SK-N-SH (cell line): ENCODE results near the gene SMARCA4. TPM values are rescaled to one million over a fixed set of nuclear protein-coding genes. Genes with fewer than 3 reads are reported as not detected.

ENCODE experiments used
- CTCF ChIA-PET: fragments of 300-600, 350-600 bp; formaldehyde crosslinking; extraction: SDS; loops from one replicate; lab custom pipeline; 2021; lab: Yijun Ruan, JAX
- POLR2A ChIA-PET: fragments of 350-600 bp; sonication (Branson Sonifier 250); formaldehyde crosslinking; extraction: SDS; loops from one replicate; lab custom pipeline; 2020; ENCODE audit warnings: antibody characterized with exemption, inconsistent platforms; lab: Yijun Ruan, JAX
- DNase-seq: peaks from one replicate; pipeline ENCODE4 v3.0.0; 2012
- H2AFZ ChIP-seq: fragments of 200-600 bp; sonication (generic); 2 replicates; pipeline ENCODE4 v1.8.1; 2016; ENCODE audit warnings: antibody characterized with exemption, mild to moderate bottlenecking, low read depth
- H3F3A ChIP-seq: fragments of 200-600 bp; sonication (generic); replicated peaks from 2 replicates; pipeline ENCODE3; 2016; ENCODE audit warnings: antibody characterized with exemption, mild to moderate bottlenecking; ENCODE audit not compliant: insufficient read depth
- H3K27ac ChIP-seq, 2 experiments: fragments of 200-500 bp in 1 of 2; fragments of 200-600 bp in 1 of 2; sonication (Bioruptor generic) in 1 of 2; sonication (generic), shearing (Covaris generic) in 1 of 2; 2 replicates each; pipeline versions ENCODE4 v1.5.1 to v1.6.1; 2014 to 2016; ENCODE audit warnings: low read depth in 2 of 2, inconsistent platforms in 1 of 2, low read length in 1 of 2, mild to moderate bottlenecking in 1 of 2, mixed read lengths in 1 of 2
- H3K27me3 ChIP-seq: fragments of 200-600 bp; sonication (generic), shearing (Covaris generic); 2 replicates; pipeline ENCODE4 v1.6.1; 2016; ENCODE audit warnings: mixed run types; ENCODE audit not compliant: insufficient read depth
- H3K36me3 ChIP-seq, 2 experiments: fragments of 200-500 bp in 1 of 2; fragments of 200-600 bp in 1 of 2; sonication (Bioruptor generic) in 1 of 2; sonication (generic) in 1 of 2; replicated peaks in 1 of 2; 2 replicates each; pipeline versions ENCODE3 to v1.5.1; 2014 to 2016; ENCODE audit warnings: low read length in 1 of 2, mild to moderate bottlenecking in 1 of 2; ENCODE audit not compliant: insufficient read depth in 2 of 2, control insufficient read depth in 1 of 2
- H3K4me1 ChIP-seq, 2 experiments: fragments of 200-500 bp in 1 of 2; fragments of 200-600 bp in 1 of 2; sonication (Bioruptor generic) in 1 of 2; sonication (generic), shearing (Covaris generic) in 1 of 2; 2 replicates each; pipeline versions ENCODE4 v1.5.1 to v1.6.1; 2014 to 2016; ENCODE audit warnings: low read depth in 1 of 2, low read length in 1 of 2, mixed run types in 1 of 2; ENCODE audit not compliant: insufficient read depth in 2 of 2, control insufficient read depth in 1 of 2
- H3K4me2 ChIP-seq: fragments of 200-600 bp; sonication (generic), shearing (Covaris generic); 2 replicates; pipeline ENCODE4 v1.6.1; 2017; ENCODE audit warnings: mixed run types
- H3K4me3 ChIP-seq, 2 experiments: fragments of 200-500 bp in 1 of 2; fragments of 200-600 bp in 1 of 2; sonication (Bioruptor generic) in 1 of 2; sonication (generic), shearing (Covaris generic) in 1 of 2; 2 replicates each; pipeline versions ENCODE4 v1.5.1 to v1.8.1; 2014 to 2016; ENCODE audit warnings: low read depth in 2 of 2, inconsistent platforms in 1 of 2, low read length in 1 of 2, mild to moderate bottlenecking in 1 of 2, mixed read lengths in 1 of 2, moderate library complexity in 1 of 2
- H3K79me2 ChIP-seq: fragments of 200-600 bp; sonication (generic); 2 replicates; pipeline ENCODE4 v1.8.1; 2017; ENCODE audit warnings: mild to moderate bottlenecking; ENCODE audit not compliant: insufficient read depth
- H3K9ac ChIP-seq: fragments of 200-600 bp; sonication (generic); 2 replicates; pipeline ENCODE4 v1.6.1; 2017; ENCODE audit warnings: mixed run types
- H3K9me2 ChIP-seq: fragments of 200-600 bp; sonication (generic); 2 replicates; pipeline ENCODE4 v1.6.1; 2017; ENCODE audit warnings: mixed run types
- H3K9me3 ChIP-seq: fragments of 200-600 bp; sonication (generic); 2 replicates; pipeline ENCODE4 v1.6.1; 2017; ENCODE audit warnings: mixed run types, mild to moderate bottlenecking, moderate library complexity
- H4K20me1 ChIP-seq: fragments of 200-600 bp; sonication (generic); 2 replicates; pipeline ENCODE4 v1.6.1; 2017; ENCODE audit warnings: mild to moderate bottlenecking, mixed run types; ENCODE audit not compliant: insufficient read depth
- CHD2 ChIP-seq: fragments of 150-350 bp; IDR thresholded peaks from 2 replicates; pipeline ENCODE4 v1.6.1; 2018; ENCODE audit warnings: low read length; ENCODE audit not compliant: partially characterized antibody
- CTCF ChIP-seq: fragments of 200-600 bp; sonication (generic); IDR thresholded peaks from 2 replicates; pipeline ENCODE4 v1.6.1; 2017; ENCODE audit warnings: antibody characterized with exemption, mild to moderate bottlenecking, moderate library complexity
- ELF1 ChIP-seq: IDR thresholded peaks from 2 replicates; pipeline ENCODE4 v1.4.0; 2012
- EP300 ChIP-seq, 2 experiments: IDR thresholded peaks; 2 replicates each; pipeline versions ENCODE4 v1.4.0 to v1.6.1; 2012; ENCODE audit warnings: borderline replicate concordance in 1 of 2, low read depth in 1 of 2, low read length in 1 of 2
- FOSL2 ChIP-seq: IDR thresholded peaks from 2 replicates; pipeline ENCODE4 v1.4.0; 2012; ENCODE audit warnings: low read depth, mild to moderate bottlenecking, moderate library complexity, borderline replicate concordance
- GATA2 ChIP-seq: sonication (generic); formaldehyde crosslinking; IDR thresholded peaks from 2 replicates; pipeline ENCODE4 v1.5.0; 2020; ENCODE audit warnings: mild to moderate bottlenecking, missing genetic modification reagents
- JUND ChIP-seq: IDR thresholded peaks from 2 replicates; pipeline ENCODE4 v1.4.0; 2012
- MAX ChIP-seq: IDR thresholded peaks from 2 replicates; pipeline ENCODE4 v1.4.0; 2012; ENCODE audit warnings: low read depth
- MEF2A ChIP-seq: IDR thresholded peaks from 2 replicates; pipeline ENCODE4 v1.4.0; 2012; ENCODE audit warnings: low read depth, borderline replicate concordance
- MXI1 ChIP-seq: IDR thresholded peaks from 2 replicates; pipeline ENCODE4 v1.6.1; 2012; ENCODE audit warnings: mild to moderate bottlenecking, low read depth, low read length, improper control_type of control experiment
- NFIC ChIP-seq: IDR thresholded peaks from 2 replicates; pipeline ENCODE4 v1.4.0; 2012; ENCODE audit warnings: borderline replicate concordance
- PBX3 ChIP-seq: IDR thresholded peaks from 2 replicates; pipeline ENCODE4; 2012
- RAD21 ChIP-seq: IDR thresholded peaks from 2 replicates; pipeline ENCODE4 v1.6.1; 2012; ENCODE audit warnings: mild to moderate bottlenecking, low read length
- RFX5 ChIP-seq: IDR thresholded peaks from 2 replicates; pipeline ENCODE4 v1.6.1; 2012; ENCODE audit warnings: mild to moderate bottlenecking, improper control_type of control experiment, low read length
- RXRA ChIP-seq: IDR thresholded peaks from 2 replicates; pipeline ENCODE4 v1.4.0; 2012; ENCODE audit warnings: low read depth, mild to moderate bottlenecking, borderline replicate concordance
- TAF1 ChIP-seq: IDR thresholded peaks from 2 replicates; pipeline ENCODE4 v1.6.1; 2012; ENCODE audit warnings: low read depth, mild to moderate bottlenecking, low read length, moderate library complexity, borderline replicate concordance
- USF1 ChIP-seq: IDR thresholded peaks from 2 replicates; pipeline ENCODE4 v1.4.0; 2012; ENCODE audit warnings: low read depth, borderline replicate concordance
- USF2 ChIP-seq: fragments of 150-350 bp; IDR thresholded peaks from 2 replicates; pipeline ENCODE4 v1.6.1; 2017; ENCODE audit warnings: antibody characterized with exemption, low read length, low read depth, borderline replicate concordance
- WGBS: methylation state at CpG from one replicate; pipeline ENCODE4 v1.1.6; 2017; ENCODE audit warnings: low lambda C conversion rate; 5-methylcytosine and 5-hydroxymethylcytosine counted together
- polyA plus RNA-seq, 3 experiments: library from polyadenylated mRNA; depleted of rRNA; stranded (reverse); fragments of >200 nt; gene quantifications; 2 replicates each; pipeline ENCODE4 v1.2.3, GENCODE V29; 2012

SMARCA4 gene
- polyA plus RNA-seq, 1 of the 3 experiments (the other 2 are of a cell fraction) = 90.7 TPM

- Histone ChIP-seq H3K4me1 (no peaks in the 10 kb centered on the region), H3K9me3 (no peaks in the 10 kb centered on the region), H3K79me2 (no peaks in the 10 kb centered on the region), H2AFZ (no peak overlapping the region), H3F3A (no peaks in the 10 kb centered on the region), H3K27me3 (no peaks in the 10 kb centered on the region), H3K36me3 (peaks cover 20 to 92% of the 10 kb centered on the region in 2 experiments), H3K4me2 (no peak overlapping the region), H3K27ac (no peak overlapping the region), H3K9ac (no peak overlapping the region), H3K4me3 (no peak overlapping the region), H3K9me2 (no peaks in the 10 kb centered on the region), H4K20me1 (no peaks in the 10 kb centered on the region)
- POLR2A ChIA-PET = no interaction called here
- TF ChIP-seq RAD21 (no peak), GATA2 (CRISPR knock-in tag) (no peak), PBX3 (no peak), MEF2A (no peak), EP300 (IDR thresholded peaks at IDR 0.05; ENCODE audit: borderline replicate concordance in 1 of 2, low read depth in 1 of 2, low read length in 1 of 2) (no peak), TAF1 (no peak), NFIC (no peak), USF2 (no peak), JUND (no peak), MXI1 (no peak), MAX (no peak), CTCF (no peak), USF1 (no peak), ELF1 (no peak), RXRA (no peak), FOSL2 (no peak), RFX5 (no peak), CHD2 (no peak)
- CTCF ChIA-PET = interaction anchor here (0.8 to 3.6 kb wide), 3 partner anchors 17 to 82 kb away, joined by 3 to 17 read pairs (median 3); no protein-coding TSS in a partner anchor
- no peak for DNase-seq
- WGBS = 90% methylated on average over 12 of the region's 12 CpGs
Measured at GRCh38 chr19:11018179-11018578, 57.3 kb downstream of the SMARCA4 start.
